DMS 273 (cell line): ENCODE results near the gene NR6A1.
"Not testable (repeated sequence)": the region's sequence is repeated elsewhere in the genome, so short reads cannot be mapped to it uniquely, and the experiment has no call there.

Experiments
- DNase-seq: peaks from one replicate; lab custom pipeline; 2025; ENCODE audit not compliant: unreplicated experiment; lab: John Stamatoyannopoulos, UW

NR6A1 gene

GRCh38 chr9:124761710-124762109 lies 9.4 kb downstream of the NR6A1 start:
- DNase-seq, result no peak

- DNase-seq, result no peak
These were observed 9.9 kb downstream of the NR6A1 start for GRCh38 chr9:124761196-124761595.

GRCh38 chr9:124760719-124761118 lies 10.4 kb downstream of the NR6A1 start:
- DNase-seq, result no peak

GRCh38 chr9:124759327-124759726 lies 11.8 kb downstream of the NR6A1 start:
- no peak for DNase-seq

GRCh38 chr9:124758691-124759090 lies 12.4 kb downstream of the NR6A1 start:
- DNase-seq, result no peak

GRCh38 chr9:124758061-124758460 lies 13.1 kb downstream of the NR6A1 start:
- no peak for DNase-seq

- no peak for DNase-seq
These were observed 13.5 kb downstream of the NR6A1 start for GRCh38 chr9:124757616-124758015.

- no peak for DNase-seq
These were observed 15.1 kb downstream of the NR6A1 start for GRCh38 chr9:124756011-124756410.

- DNase-seq, result no peak
These were observed 16.1 kb downstream of the NR6A1 start for GRCh38 chr9:124755061-124755460.

GRCh38 chr9:124754289-124754688 lies 16.8 kb downstream of the NR6A1 start:
- peak; percentile 32 for DNase-seq

GRCh38 chr9:124752967-124753366 lies 18.1 kb downstream of the NR6A1 start:
- DNase-seq, result no peak

GRCh38 chr9:124749781-124750180 lies 21.3 kb downstream of the NR6A1 start:
- no peak for DNase-seq

- no peak for DNase-seq
These were observed 21.8 kb downstream of the NR6A1 start for GRCh38 chr9:124749284-124749683.

- no peak for DNase-seq
These were observed 24.0 kb downstream of the NR6A1 start for GRCh38 chr9:124747065-124747464.

- DNase-seq, result no peak
These were observed 27.3 kb downstream of the NR6A1 start for GRCh38 chr9:124743686-124744348.

GRCh38 chr9:124742940-124743339 lies 28.2 kb downstream of the NR6A1 start:
- no peak for DNase-seq

GRCh38 chr9:124741662-124742061 lies 29.4 kb downstream of the NR6A1 start:
- DNase-seq, result no peak

- DNase-seq, result no peak
These were observed 30.0 kb downstream of the NR6A1 start for GRCh38 chr9:124741149-124741548.

GRCh38 chr9:124739360-124739759 lies 31.8 kb downstream of the NR6A1 start:
- DNase-seq, result no peak

GRCh38 chr9:124738075-124738474 lies 33.0 kb downstream of the NR6A1 start:
- DNase-seq, result not testable (repeated sequence)

GRCh38 chr9:124735121-124735520 lies 36.0 kb downstream of the NR6A1 start:
- no peak for DNase-seq

GRCh38 chr9:124734741-124735083 lies 36.4 kb downstream of the NR6A1 start:
- not testable (repeated sequence) for DNase-seq

- DNase-seq, result no peak
These were observed 37.0 kb downstream of the NR6A1 start for GRCh38 chr9:124733964-124734740.
